Stimulated activated CD4-positive, alpha-beta T cell treated with anti-CD3 and anti-CD28 coated beads, Interleukin-2, amount 100 ng/mL, for 4 hours (primary cell): Measurements from ENCODE around the gene OTC.

Source experiments
- DNase-seq: peaks from one replicate; pipeline ENCODE4 v3.0.0-alpha.2; 2020; ENCODE audit warnings: low read depth

OTC gene

GRCh38 chrX:38468563-38469157, 116.3 kb downstream of the OTC start:
- DNase-seq = no peak
